ENCODE results near the gene TBC1D24.

Gene TBC1D24

DNA sequence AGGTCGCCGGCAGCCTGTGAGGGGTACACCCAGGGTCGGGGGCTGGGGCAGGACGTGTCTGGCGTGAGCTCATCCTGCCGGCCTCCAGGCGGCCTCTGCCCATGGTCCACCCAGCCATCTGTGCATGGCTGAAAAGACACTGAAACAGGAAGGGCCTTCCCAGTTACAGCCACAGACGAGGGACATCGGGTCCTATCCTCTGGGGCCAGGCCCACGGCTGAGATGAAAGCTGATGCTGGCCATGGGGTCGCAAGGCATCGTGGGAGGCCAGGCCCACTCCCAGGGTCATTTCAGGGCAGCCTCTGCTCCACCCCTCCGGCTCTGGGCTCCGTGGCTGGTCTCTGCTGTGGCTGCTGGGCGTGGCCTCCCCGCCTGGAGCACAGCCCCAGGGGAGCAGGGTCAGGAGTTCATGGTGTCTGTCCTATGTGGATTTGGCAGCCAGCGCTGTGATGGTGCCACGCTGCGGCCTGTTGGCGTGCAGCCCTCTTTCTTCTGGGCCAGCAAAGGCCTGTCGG is 22.2 kb downstream of the TBC1D24 start:
- H3K9me3 ChIP-seq (replicated peaks in 1 of 2; ENCODE audit: control insufficient read depth in 2 of 2, insufficient read depth in 1 of 2, low read depth in 1 of 2, low read length in 2 of 2) = peaks cover 0 to under 1% of the 10 kb centered on the region in 2 donors

DNA sequence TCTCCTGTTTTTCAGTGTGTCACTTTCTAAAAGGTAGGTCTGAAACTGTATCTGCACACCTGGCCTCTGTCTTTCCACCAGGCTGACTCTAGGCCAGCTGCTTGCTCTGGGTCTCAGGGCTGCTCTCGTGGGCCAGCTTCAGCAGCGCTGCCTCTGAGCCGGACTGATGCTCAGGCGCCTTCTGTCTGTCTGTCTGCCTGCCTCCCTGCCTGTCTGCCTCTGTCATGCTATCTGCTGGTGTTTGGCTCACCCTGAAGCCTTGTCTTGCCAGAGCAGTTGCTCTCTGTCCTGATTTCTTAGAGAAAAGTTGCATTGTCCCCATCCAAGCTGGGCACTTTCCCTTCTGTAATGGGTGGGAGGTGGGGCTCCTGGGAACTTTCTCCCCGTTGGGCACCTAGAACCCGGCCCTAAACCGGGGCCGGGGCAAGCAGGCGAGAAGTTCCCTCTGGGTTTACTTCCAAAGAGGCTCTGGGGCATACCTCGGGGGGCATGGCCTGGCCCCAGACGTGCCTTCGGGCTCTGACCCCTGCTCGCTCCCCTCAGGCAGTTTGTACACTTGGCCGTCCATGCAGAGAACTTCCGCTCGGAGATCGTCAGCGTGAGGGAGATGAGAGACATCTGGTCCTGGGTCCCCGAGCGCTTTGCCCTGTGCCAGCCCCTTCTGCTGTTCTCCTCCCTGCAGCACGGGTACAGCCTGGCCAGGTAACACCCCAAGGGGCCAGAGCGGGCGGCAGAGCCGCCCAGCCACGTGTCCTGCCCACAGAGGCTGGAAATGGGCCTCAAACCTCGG is 23.0 kb downstream of the TBC1D24 start:
- no peak overlapping the region for H3K23ac ChIP-seq (ENCODE audit: low read depth, low read length, poor library complexity)
- H2AK5ac ChIP-seq (ENCODE audit: low read depth, low read length) = no peak overlapping the region
- no peak overlapping the region for H3K4me3 ChIP-seq (ENCODE audit: low read length in 2 of 2)

More for the DNA sequence above, 22.2 kb downstream of the TBC1D24 start:
- Histone ChIP-seq H2BK5ac (ENCODE audit: low read length) (peak overlapping the region; percentile 13), H3K27me3 (ENCODE audit: control insufficient read depth in 3 of 3, insufficient read depth in 3 of 3, low read depth in 1 of 3, low read length in 3 of 3) (no peaks in the 10 kb centered on the region), H2AFZ (ENCODE audit: low read length) (no peak overlapping the region), H3K9ac (ENCODE audit: low read depth, low read length, poor library complexity) (peak overlapping the region; percentile 21), H2BK12ac (ENCODE audit: low read length) (no peak overlapping the region), H3K36me3 (replicated peaks in 1 of 2; ENCODE audit: control insufficient read depth in 2 of 2, insufficient read depth in 2 of 2, low read length in 2 of 2) (peaks cover 19 to 40% of the 10 kb centered on the region in 2 donors), H3K18ac (ENCODE audit: low read length) (no peak overlapping the region), H3K14ac (ENCODE audit: low read length) (no peak overlapping the region), H3K4me3 (ENCODE audit: low read length in 2 of 2) (no peak overlapping the region), H3K79me1 (ENCODE audit: low read depth, low read length) (peaks cover 8% of the 10 kb centered on the region), H3K27ac (replicated peaks; ENCODE audit: low read length) (no peak overlapping the region), H3K23ac (ENCODE audit: low read depth, low read length, poor library complexity) (peak overlapping the region; percentile 89), H4K91ac (ENCODE audit: low read depth, low read length, poor library complexity) (no peak overlapping the region), H2AK5ac (ENCODE audit: low read depth, low read length) (no peak overlapping the region), H4K8ac (ENCODE audit: low read depth, low read length) (no peak overlapping the region), H2BK15ac (ENCODE audit: low read length) (no peak overlapping the region), H3K4ac (ENCODE audit: low read length) (no peak overlapping the region), H3K4me1 (ENCODE audit: control insufficient read depth in 2 of 2, insufficient read depth in 1 of 2, low read depth in 1 of 2, low read length in 2 of 2) (peaks cover 9% of the 10 kb centered on the region in 2 donors), H2BK120ac (ENCODE audit: low read depth, low read length) (no peak overlapping the region), H3K4me2 (ENCODE audit: insufficient read depth, low read length, poor library complexity, severe bottlenecking) (no peak overlapping the region)
- WGBS, 2 donors (ENCODE audit: extremely low coverage in 2 of 2, insufficient read length in 2 of 2, insufficient replicate concordance in 1 of 2) = no CpG with 5 or more reads among the region's 21 CpGs
- no peak for DNase-seq (ENCODE audit: low spot score)

DNA sequence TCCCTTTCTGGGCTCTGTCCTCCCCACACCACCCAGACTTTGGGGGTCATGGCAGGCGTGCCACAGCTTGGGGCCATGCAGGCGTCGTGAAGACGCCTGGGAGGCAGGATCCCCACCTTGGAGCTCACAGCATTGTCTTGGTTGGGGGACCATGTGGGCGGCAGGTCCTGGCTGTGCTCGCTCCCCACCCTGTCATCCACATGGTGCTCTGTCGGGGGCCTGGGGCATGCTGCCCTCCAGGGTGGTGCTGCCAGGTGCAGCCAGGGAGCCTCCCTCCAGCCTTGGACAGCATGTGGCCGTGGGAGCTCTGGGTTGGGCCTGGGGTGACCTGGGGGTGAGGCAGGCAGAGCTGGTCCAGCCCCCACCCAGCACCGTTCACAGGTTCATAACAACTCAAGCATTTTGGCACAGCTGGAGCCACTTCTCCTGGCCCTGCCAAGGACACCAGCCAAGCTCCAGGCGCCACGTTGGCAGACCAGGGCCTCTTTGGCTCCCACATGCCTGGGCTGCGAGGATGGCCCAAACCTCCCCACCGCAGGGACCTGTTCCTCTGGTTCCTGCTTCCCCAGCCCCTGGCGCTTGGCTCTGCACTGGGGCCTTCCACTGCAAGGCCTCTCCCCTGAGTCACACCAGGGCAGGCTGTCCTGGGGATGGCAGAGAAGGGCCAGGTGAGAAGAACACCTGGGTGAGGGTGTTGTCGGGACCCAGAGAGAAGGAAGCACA is 23.8 kb downstream of the TBC1D24 start:
- Histone ChIP-seq H2BK120ac (ENCODE audit: low read depth, low read length) (peak overlapping the region; percentile 87), H3K27me3 (ENCODE audit: control insufficient read depth in 3 of 3, insufficient read depth in 3 of 3, low read depth in 1 of 3, low read length in 3 of 3) (no peaks in the 10 kb centered on the region), H3K79me1 (ENCODE audit: low read depth, low read length) (peaks cover 12% of the 10 kb centered on the region), H3K4ac (ENCODE audit: low read length) (no peak overlapping the region), H2AK5ac (ENCODE audit: low read depth, low read length) (no peak overlapping the region), H2BK15ac (ENCODE audit: low read length) (no peak overlapping the region), H3K23ac (ENCODE audit: low read depth, low read length, poor library complexity) (peak overlapping the region; percentile 31), H3K18ac (ENCODE audit: low read length) (no peak overlapping the region), H4K8ac (ENCODE audit: low read depth, low read length) (no peak overlapping the region), H3K4me1 (ENCODE audit: control insufficient read depth in 2 of 2, insufficient read depth in 1 of 2, low read depth in 1 of 2, low read length in 2 of 2) (peaks cover 9% of the 10 kb centered on the region in 2 donors), H2BK12ac (ENCODE audit: low read length) (no peak overlapping the region), H2BK5ac (ENCODE audit: low read length) (no peak overlapping the region), H3K36me3 (replicated peaks in 1 of 2; ENCODE audit: control insufficient read depth in 2 of 2, insufficient read depth in 2 of 2, low read length in 2 of 2) (peaks cover 20 to 37% of the 10 kb centered on the region in 2 donors), H3K14ac (ENCODE audit: low read length) (no peak overlapping the region), H3K4me2 (ENCODE audit: insufficient read depth, low read length, poor library complexity, severe bottlenecking) (no peak overlapping the region), H3K27ac (replicated peaks; ENCODE audit: low read length) (no peak overlapping the region), H3K9me3 (replicated peaks in 1 of 2; ENCODE audit: control insufficient read depth in 2 of 2, insufficient read depth in 1 of 2, low read depth in 1 of 2, low read length in 2 of 2) (peaks cover 0 to 4% of the 10 kb centered on the region in 2 donors), H2AFZ (ENCODE audit: low read length) (no peak overlapping the region), H3K9ac (ENCODE audit: low read depth, low read length, poor library complexity) (peak overlapping the region; percentile 44), H4K91ac (ENCODE audit: low read depth, low read length, poor library complexity) (no peak overlapping the region), H3K4me3 (ENCODE audit: low read length in 2 of 2) (no peak overlapping the region)
- no CpG with 5 or more reads among the region's 15 CpGs for WGBS, 2 donors (ENCODE audit: extremely low coverage in 2 of 2, insufficient read length in 2 of 2, insufficient replicate concordance in 1 of 2)
- DNase-seq (ENCODE audit: low spot score) = no peak

More for the DNA sequence above, 23.0 kb downstream of the TBC1D24 start:
- no peak overlapping the region for H3K14ac ChIP-seq (ENCODE audit: low read length)
- peaks cover 0 to 4% of the 10 kb centered on the region in 2 donors for H3K9me3 ChIP-seq (replicated peaks in 1 of 2; ENCODE audit: control insufficient read depth in 2 of 2, insufficient read depth in 1 of 2, low read depth in 1 of 2, low read length in 2 of 2)
- no peak overlapping the region for H3K9ac ChIP-seq (ENCODE audit: low read depth, low read length, poor library complexity)
- no peak overlapping the region for H3K18ac ChIP-seq (ENCODE audit: low read length)
- H4K91ac ChIP-seq (ENCODE audit: low read depth, low read length, poor library complexity) = no peak overlapping the region
- peaks cover 11% of the 10 kb centered on the region for H3K79me1 ChIP-seq (ENCODE audit: low read depth, low read length)
- no peak for DNase-seq (ENCODE audit: low spot score)
- no peak overlapping the region for H2AFZ ChIP-seq (ENCODE audit: low read length)
- H2BK5ac ChIP-seq (ENCODE audit: low read length) = peak overlapping the region; percentile 13
- peaks cover 20 to 40% of the 10 kb centered on the region in 2 donors for H3K36me3 ChIP-seq (replicated peaks in 1 of 2; ENCODE audit: control insufficient read depth in 2 of 2, insufficient read depth in 2 of 2, low read length in 2 of 2)
- peaks cover 9% of the 10 kb centered on the region in 2 donors for H3K4me1 ChIP-seq (ENCODE audit: control insufficient read depth in 2 of 2, insufficient read depth in 1 of 2, low read depth in 1 of 2, low read length in 2 of 2)
- H3K27ac ChIP-seq (replicated peaks; ENCODE audit: low read length) = no peak overlapping the region
- H2BK120ac ChIP-seq (ENCODE audit: low read depth, low read length) = no peak overlapping the region
- H2BK15ac ChIP-seq (ENCODE audit: low read length) = no peak overlapping the region
- no peak overlapping the region for H3K4me2 ChIP-seq (ENCODE audit: insufficient read depth, low read length, poor library complexity, severe bottlenecking)
- no peaks in the 10 kb centered on the region for H3K27me3 ChIP-seq (ENCODE audit: control insufficient read depth in 3 of 3, insufficient read depth in 3 of 3, low read depth in 1 of 3, low read length in 3 of 3)
- no peak overlapping the region for H2BK12ac ChIP-seq (ENCODE audit: low read length)
- WGBS, 2 donors (ENCODE audit: extremely low coverage in 2 of 2, insufficient read length in 2 of 2, insufficient replicate concordance in 1 of 2) = no CpG with 5 or more reads among the region's 26 CpGs
- no peak overlapping the region for H3K4ac ChIP-seq (ENCODE audit: low read length)
- H4K8ac ChIP-seq (ENCODE audit: low read depth, low read length) = no peak overlapping the region

DNA sequence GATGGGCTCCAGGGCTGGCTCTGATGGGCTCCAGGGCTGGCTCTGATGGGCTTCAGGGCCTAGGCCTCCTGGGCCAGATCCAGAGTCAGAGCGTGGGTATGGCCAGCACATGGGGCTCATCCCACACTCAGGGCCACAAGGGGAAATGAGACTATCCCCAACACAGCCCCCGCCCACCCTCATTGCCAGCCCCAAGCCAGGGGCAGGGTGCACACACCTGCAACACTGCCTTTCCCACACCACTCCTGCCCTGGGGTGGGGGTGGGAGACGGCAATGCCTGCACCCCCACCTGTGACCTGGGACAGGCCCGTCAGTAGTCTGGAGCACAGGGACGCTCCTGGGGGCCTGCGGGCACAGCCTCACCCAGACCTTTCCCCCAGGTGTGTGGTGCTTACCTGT is 24.5 kb downstream of the TBC1D24 start:
- WGBS, 2 donors (ENCODE audit: extremely low coverage in 2 of 2, insufficient read length in 2 of 2, insufficient replicate concordance in 1 of 2) = no CpG with 5 or more reads among the region's 6 CpGs

More for the DNA sequence above, 24.5 kb downstream of the TBC1D24 start:
- Histone ChIP-seq H4K8ac (ENCODE audit: low read depth, low read length) (no peak overlapping the region), H3K79me1 (ENCODE audit: low read depth, low read length) (peaks cover 12% of the 10 kb centered on the region), H3K14ac (ENCODE audit: low read length) (no peak overlapping the region), H3K9ac (ENCODE audit: low read depth, low read length, poor library complexity) (no peak overlapping the region), H3K4me2 (ENCODE audit: insufficient read depth, low read length, poor library complexity, severe bottlenecking) (no peak overlapping the region), H2BK15ac (ENCODE audit: low read length) (no peak overlapping the region), H3K4me3 (ENCODE audit: low read length in 2 of 2) (no peak overlapping the region), H3K9me3 (replicated peaks in 1 of 2; ENCODE audit: control insufficient read depth in 2 of 2, insufficient read depth in 1 of 2, low read depth in 1 of 2, low read length in 2 of 2) (peaks cover 0 to 4% of the 10 kb centered on the region in 2 donors), H2BK5ac (ENCODE audit: low read length) (no peak overlapping the region), H3K4me1 (ENCODE audit: control insufficient read depth in 2 of 2, insufficient read depth in 1 of 2, low read depth in 1 of 2, low read length in 2 of 2) (peaks cover 9% of the 10 kb centered on the region in 2 donors), H3K27ac (replicated peaks; ENCODE audit: low read length) (no peak overlapping the region), H2AFZ (ENCODE audit: low read length) (no peak overlapping the region), H3K23ac (ENCODE audit: low read depth, low read length, poor library complexity) (no peak overlapping the region), H4K91ac (ENCODE audit: low read depth, low read length, poor library complexity) (no peak overlapping the region), H3K36me3 (replicated peaks in 1 of 2; ENCODE audit: control insufficient read depth in 2 of 2, insufficient read depth in 2 of 2, low read length in 2 of 2) (peaks cover 20 to 37% of the 10 kb centered on the region in 2 donors), H2BK12ac (ENCODE audit: low read length) (no peak overlapping the region), H3K18ac (ENCODE audit: low read length) (no peak overlapping the region), H3K27me3 (ENCODE audit: control insufficient read depth in 3 of 3, insufficient read depth in 3 of 3, low read depth in 1 of 3, low read length in 3 of 3) (no peaks in the 10 kb centered on the region), H2BK120ac (ENCODE audit: low read depth, low read length) (no peak overlapping the region), H3K4ac (ENCODE audit: low read length) (no peak overlapping the region), H2AK5ac (ENCODE audit: low read depth, low read length) (no peak overlapping the region)
- DNase-seq (ENCODE audit: low spot score) = no peak
